ENCODE results near the gene PRXL2A. TPM values are rescaled to one million over a fixed set of nuclear protein-coding genes. Genes with fewer than 3 reads are reported as not detected.

Gene PRXL2A
- total and polyA plus RNA-seq, 2 of the 4 experiments (the other 2 are of a cell fraction): 0.90 to 0.92 TPM

DNA sequence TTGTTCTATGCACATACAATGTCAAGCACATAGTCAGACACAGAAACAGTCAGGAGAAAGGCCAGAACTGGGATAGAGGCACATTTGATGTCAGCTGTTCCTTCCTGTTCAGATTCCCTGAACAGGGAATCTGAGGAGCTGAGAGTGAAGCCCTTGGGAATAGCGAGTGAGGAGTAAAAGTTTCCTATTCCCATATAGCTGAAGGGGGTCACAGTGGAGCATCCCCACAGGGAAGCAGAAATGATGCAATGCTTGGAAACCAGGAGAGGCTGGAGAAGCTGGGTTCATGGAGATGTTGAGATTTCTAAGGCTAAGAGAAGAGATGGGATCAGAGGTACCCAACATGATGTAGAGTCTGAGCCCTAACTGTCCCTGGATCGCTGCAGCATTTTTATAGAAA, 11.3 kb upstream of the PRXL2A start:
- ChIA-PET CTCF (no interaction called here), POLR2A (ENCODE audit: unreplicated experiment) (interaction anchor here (0.6 kb wide), 1 partner anchor 19 kb away, joined by 3 read pairs; no protein-coding TSS in a partner anchor)
- no peak overlapping the region for H3K14ac ChIP-seq (replicated peaks; ENCODE audit: low read depth, low read length)
- no peak overlapping the region for H2BK20ac ChIP-seq (ENCODE audit: low read depth, low read length)
- no peaks in the 10 kb centered on the region for H3K36me3 ChIP-seq (ENCODE audit: control insufficient read depth, insufficient read depth, low read length)
- no peak overlapping the region for H3K4me3 ChIP-seq (ENCODE audit: insufficient read depth, low read depth, low read length)
- H2BK5ac ChIP-seq (ENCODE audit: low read depth, low read length, poor library complexity, severe bottlenecking): no peak overlapping the region
- BruUV-seq (replicated peaks): no TSS peak
- no peak overlapping the region for H4K91ac ChIP-seq (ENCODE audit: insufficient read depth, low read depth, low read length)
- no peak overlapping the region for H2AFZ ChIP-seq (replicated peaks; ENCODE audit: low read length, poor library complexity)
- no peaks in the 10 kb centered on the region for H3K27me3 ChIP-seq (ENCODE audit: control insufficient read depth, insufficient read depth, low read length)
- no peak overlapping the region for H3K9ac ChIP-seq (ENCODE audit: low read depth, low read length)
- H2AK9ac ChIP-seq (replicated peaks; ENCODE audit: low read depth, low read length, poor library complexity): no peak overlapping the region
- H3K79me1 ChIP-seq (ENCODE audit: low read depth in 1 of 2, low read length in 2 of 2): no peaks in the 10 kb centered on the region
- H3K18ac ChIP-seq (ENCODE audit: low read depth, low read length): no peak overlapping the region
- H3K23ac ChIP-seq (ENCODE audit: low read depth, low read length): no peak overlapping the region
- no peaks in the 10 kb centered on the region for H4K20me1 ChIP-seq (ENCODE audit: insufficient read depth, low read length)
- intact Hi-C loops (cut with micrococcal nuclease): no loop called here
- no peaks in the 10 kb centered on the region for H3K4me1 ChIP-seq (ENCODE audit: control insufficient read depth, insufficient read depth, low read length)
- H3K9me3 ChIP-seq (ENCODE audit: control insufficient read depth, insufficient read depth, low read length): no peaks in the 10 kb centered on the region
- H2BK120ac ChIP-seq (ENCODE audit: low read depth, low read length): no peak overlapping the region
- no peak overlapping the region for H3K56ac ChIP-seq (ENCODE audit: extremely low read depth, insufficient read depth, low read length)
- H2BK15ac ChIP-seq (ENCODE audit: low read depth, low read length): no peak overlapping the region
- H3K4ac ChIP-seq (ENCODE audit: low read depth, low read length): no peak overlapping the region
- in situ Hi-C loops (cut with MboI; ENCODE audit: low sequenced_read_pairs): no loop called here
- H4K5ac ChIP-seq (ENCODE audit: low read depth, low read length): no peak overlapping the region
- no CpG with 5 or more reads among the region's 2 CpGs for WGBS, 2 experiments (ENCODE audit: extremely low coverage in 2 of 2, insufficient read length in 1 of 2)
- ATAC-seq (ENCODE audit: low read depth) (no peak), DNase-seq (no peak)
- no peaks in the 10 kb centered on the region for H3K9me1 ChIP-seq (ENCODE audit: insufficient read depth, low read length)
- TF ChIP-seq CHD1 (IDR thresholded peaks at IDR 0.05; ENCODE audit: low read depth, low read length) (no peak), RFX5 (IDR thresholded peaks at IDR 0.05; ENCODE audit: low read depth, low read length) (no peak), SMC3 (IDR thresholded peaks at IDR 0.05; ENCODE audit: low read depth, low read length) (no peak), MXI1 (IDR thresholded peaks at IDR 0.05; ENCODE audit: borderline replicate concordance, low read depth, low read length) (no peak), POLR2A (IDR thresholded peaks at IDR 0.05; ENCODE audit: low read depth, low read length) (no peak), MAFK (IDR thresholded peaks at IDR 0.05; ENCODE audit: low read depth, low read length) (no peak), RAD21 (IDR thresholded peaks at IDR 0.05; ENCODE audit: low read length) (no peak), MAZ (IDR thresholded peaks at IDR 0.05; ENCODE audit: borderline replicate concordance, low read depth, low read length) (no peak), CEBPB (IDR thresholded peaks at IDR 0.05; ENCODE audit: low read depth, low read length) (no peak), BHLHE40 (IDR thresholded peaks at IDR 0.05; ENCODE audit: low read depth, low read length) (no peak), FOS (IDR thresholded peaks at IDR 0.05; ENCODE audit: low read depth, low read length) (no peak), NFE2L2 (IDR thresholded peaks at IDR 0.05; ENCODE audit: low read depth, low read length) (no peak), RCOR1 (IDR thresholded peaks at IDR 0.05; ENCODE audit: insufficient replicate concordance, low read length) (no peak)
- TF ChIP-seq, protein P1, sequence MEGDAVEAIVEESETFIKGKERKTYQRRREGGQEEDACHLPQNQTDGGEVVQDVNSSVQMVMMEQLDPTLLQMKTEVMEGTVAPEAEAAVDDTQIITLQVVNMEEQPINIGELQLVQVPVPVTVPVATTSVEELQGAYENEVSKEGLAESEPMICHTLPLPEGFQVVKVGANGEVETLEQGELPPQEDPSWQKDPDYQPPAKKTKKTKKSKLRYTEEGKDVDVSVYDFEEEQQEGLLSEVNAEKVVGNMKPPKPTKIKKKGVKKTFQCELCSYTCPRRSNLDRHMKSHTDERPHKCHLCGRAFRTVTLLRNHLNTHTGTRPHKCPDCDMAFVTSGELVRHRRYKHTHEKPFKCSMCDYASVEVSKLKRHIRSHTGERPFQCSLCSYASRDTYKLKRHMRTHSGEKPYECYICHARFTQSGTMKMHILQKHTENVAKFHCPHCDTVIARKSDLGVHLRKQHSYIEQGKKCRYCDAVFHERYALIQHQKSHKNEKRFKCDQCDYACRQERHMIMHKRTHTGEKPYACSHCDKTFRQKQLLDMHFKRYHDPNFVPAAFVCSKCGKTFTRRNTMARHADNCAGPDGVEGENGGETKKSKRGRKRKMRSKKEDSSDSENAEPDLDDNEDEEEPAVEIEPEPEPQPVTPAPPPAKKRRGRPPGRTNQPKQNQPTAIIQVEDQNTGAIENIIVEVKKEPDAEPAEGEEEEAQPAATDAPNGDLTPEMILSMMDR (conservative IDR thresholded peaks at IDR 0.05; ENCODE audit: low read depth, low read length): no peak
- TF ChIP-seq, protein P2, sequence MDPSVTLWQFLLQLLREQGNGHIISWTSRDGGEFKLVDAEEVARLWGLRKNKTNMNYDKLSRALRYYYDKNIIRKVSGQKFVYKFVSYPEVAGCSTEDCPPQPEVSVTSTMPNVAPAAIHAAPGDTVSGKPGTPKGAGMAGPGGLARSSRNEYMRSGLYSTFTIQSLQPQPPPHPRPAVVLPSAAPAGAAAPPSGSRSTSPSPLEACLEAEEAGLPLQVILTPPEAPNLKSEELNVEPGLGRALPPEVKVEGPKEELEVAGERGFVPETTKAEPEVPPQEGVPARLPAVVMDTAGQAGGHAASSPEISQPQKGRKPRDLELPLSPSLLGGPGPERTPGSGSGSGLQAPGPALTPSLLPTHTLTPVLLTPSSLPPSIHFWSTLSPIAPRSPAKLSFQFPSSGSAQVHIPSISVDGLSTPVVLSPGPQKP (IDR thresholded peaks at IDR 0.05; ENCODE audit: borderline replicate concordance, low read depth, low read length): no peak
- TF ChIP-seq, protein P3, sequence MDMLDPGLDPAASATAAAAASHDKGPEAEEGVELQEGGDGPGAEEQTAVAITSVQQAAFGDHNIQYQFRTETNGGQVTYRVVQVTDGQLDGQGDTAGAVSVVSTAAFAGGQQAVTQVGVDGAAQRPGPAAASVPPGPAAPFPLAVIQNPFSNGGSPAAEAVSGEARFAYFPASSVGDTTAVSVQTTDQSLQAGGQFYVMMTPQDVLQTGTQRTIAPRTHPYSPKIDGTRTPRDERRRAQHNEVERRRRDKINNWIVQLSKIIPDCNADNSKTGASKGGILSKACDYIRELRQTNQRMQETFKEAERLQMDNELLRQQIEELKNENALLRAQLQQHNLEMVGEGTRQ (IDR thresholded peaks at IDR 0.05; ENCODE audit: low read depth, low read length): no peak
- no peak overlapping the region for H3K27ac ChIP-seq (ENCODE audit: insufficient read depth, low read length)
- H4K8ac ChIP-seq (ENCODE audit: low read depth in 2 of 2, low read length in 2 of 2): no peak overlapping the region
- dilution Hi-C loops (cut with HindIII; ENCODE audit: low sequenced_read_pairs, unreplicated experiment): no loop called here
- H3K4me2 ChIP-seq (ENCODE audit: low read depth, low read length): no peak overlapping the region
- no peak overlapping the region for H2AK5ac ChIP-seq (ENCODE audit: low read depth, low read length)

Data from IMR-90 (cell line).